ENCODE data around the gene PYROXD2.

GRCh38 chr10:98354491-98354890 lies 60.5 kb downstream of the PYROXD2 start:
- TF ChIP-seq CTCF (IDR thresholded peaks at IDR 0.05) = no peak
- no peak for TF ChIP-seq JUND (IDR thresholded peaks at IDR 0.05)
- no peak for TF ChIP-seq EP300 (IDR thresholded peaks at IDR 0.05; ENCODE audit: borderline replicate concordance in 1 of 2, low read depth in 1 of 2, low read length in 1 of 2)
- no peak for TF ChIP-seq POLR2AphosphoS5 (IDR thresholded peaks at IDR 0.05; ENCODE audit: low read depth, low read length)
- TF ChIP-seq RCOR1 (IDR thresholded peaks at IDR 0.05; ENCODE audit: low read length) = no peak
- no peak for TF ChIP-seq MXI1 (IDR thresholded peaks at IDR 0.05; ENCODE audit: low read depth, low read length)
- TF ChIP-seq, protein P1, sequence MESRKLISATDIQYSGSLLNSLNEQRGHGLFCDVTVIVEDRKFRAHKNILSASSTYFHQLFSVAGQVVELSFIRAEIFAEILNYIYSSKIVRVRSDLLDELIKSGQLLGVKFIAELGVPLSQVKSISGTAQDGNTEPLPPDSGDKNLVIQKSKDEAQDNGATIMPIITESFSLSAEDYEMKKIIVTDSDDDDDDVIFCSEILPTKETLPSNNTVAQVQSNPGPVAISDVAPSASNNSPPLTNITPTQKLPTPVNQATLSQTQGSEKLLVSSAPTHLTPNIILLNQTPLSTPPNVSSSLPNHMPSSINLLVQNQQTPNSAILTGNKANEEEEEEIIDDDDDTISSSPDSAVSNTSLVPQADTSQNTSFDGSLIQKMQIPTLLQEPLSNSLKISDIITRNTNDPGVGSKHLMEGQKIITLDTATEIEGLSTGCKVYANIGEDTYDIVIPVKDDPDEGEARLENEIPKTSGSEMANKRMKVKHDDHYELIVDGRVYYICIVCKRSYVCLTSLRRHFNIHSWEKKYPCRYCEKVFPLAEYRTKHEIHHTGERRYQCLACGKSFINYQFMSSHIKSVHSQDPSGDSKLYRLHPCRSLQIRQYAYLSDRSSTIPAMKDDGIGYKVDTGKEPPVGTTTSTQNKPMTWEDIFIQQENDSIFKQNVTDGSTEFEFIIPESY (IDR thresholded peaks at IDR 0.05; ENCODE audit: borderline replicate concordance, low read depth) = no peak
- TF ChIP-seq SMC3 (IDR thresholded peaks at IDR 0.05; ENCODE audit: low read depth, low read length) = no peak
- TF ChIP-seq RAD21 (IDR thresholded peaks at IDR 0.05; ENCODE audit: low read length) = no peak
- TF ChIP-seq YY1 (IDR thresholded peaks at IDR 0.05; ENCODE audit: low read depth) = no peak
- TF ChIP-seq MAX (IDR thresholded peaks at IDR 0.05; ENCODE audit: low read depth) = no peak
- no peak for TF ChIP-seq TEAD4 (IDR thresholded peaks at IDR 0.05; ENCODE audit: borderline replicate concordance, insufficient read depth)
